Astrocyte of the cerebellum (primary cell): Measurements from ENCODE around the gene METTL1.

Source experiments
- DNase-seq: peaks from one replicate; pipeline ENCODE4 v3.0.0-alpha.2; 2011; ENCODE audit warnings: low read depth
- H3K4me3 ChIP-seq: 2 replicates; pipeline ENCODE4 v1.5.1; 2011; ENCODE audit warnings: mild to moderate bottlenecking, low read depth, low read length, moderate library complexity
- CTCF ChIP-seq: IDR thresholded peaks from 2 replicates; pipeline ENCODE4 v1.5.1; 2012; ENCODE audit warnings: low read length, low read depth, moderate library complexity, mild to moderate bottlenecking; ENCODE audit errors: missing control alignments
- in situ Hi-C: cut with HindIII; loops from 2 replicates; pipeline ENCODE4 v1.10.0; 2017; ENCODE audit warnings: low sequenced_read_pairs

The METTL1 gene

GRCh38 chr12:57765698-57766463 is 6.0 kb downstream of the METTL1 start:
- peak overlapping the region; percentile 9 for H3K4me3 ChIP-seq
- TF ChIP-seq CTCF, result no peak
- in situ Hi-C loops, result no loop called here
- DNase-seq, result no peak

DNA sequence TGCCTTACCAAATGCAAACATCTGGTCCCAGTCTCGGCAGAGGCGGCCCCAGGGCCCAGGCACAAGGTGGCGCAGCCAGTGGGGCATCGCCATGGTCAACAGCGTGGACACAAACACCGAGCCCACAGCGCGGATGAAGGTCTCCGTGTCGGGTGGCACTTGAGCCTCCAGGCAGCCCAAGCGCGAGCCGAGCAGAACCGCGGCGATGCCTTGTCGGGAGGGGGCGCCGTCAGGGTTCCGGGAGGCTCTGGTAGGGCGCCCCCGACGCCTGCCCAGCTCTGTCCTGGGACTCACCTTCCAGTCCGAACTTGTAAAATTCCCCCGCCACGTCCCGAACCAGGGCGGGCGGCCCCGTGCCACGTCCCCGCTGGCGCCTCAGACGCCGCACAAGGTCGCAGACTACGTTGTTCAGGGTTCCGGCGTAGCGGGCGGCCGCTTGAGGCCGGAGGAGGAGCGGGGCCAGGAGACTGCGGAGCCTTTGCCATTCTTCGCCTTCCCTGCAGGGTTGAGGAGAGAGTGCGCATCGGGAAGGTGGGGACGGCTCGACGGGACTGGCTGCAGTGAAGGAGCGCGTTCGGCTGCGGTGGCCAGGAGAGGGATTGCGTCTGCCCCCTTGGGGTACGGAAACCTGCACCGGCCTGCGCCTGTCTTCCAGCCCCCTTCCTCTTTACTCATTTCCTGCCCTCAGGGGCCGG is 6.8 kb downstream of the METTL1 start:
- peak overlapping the region; percentile 21 for H3K4me3 ChIP-seq
- DNase-seq, result no peak
- peak; percentile 22 for TF ChIP-seq CTCF
- in situ Hi-C loops, result no loop called here

DNA sequence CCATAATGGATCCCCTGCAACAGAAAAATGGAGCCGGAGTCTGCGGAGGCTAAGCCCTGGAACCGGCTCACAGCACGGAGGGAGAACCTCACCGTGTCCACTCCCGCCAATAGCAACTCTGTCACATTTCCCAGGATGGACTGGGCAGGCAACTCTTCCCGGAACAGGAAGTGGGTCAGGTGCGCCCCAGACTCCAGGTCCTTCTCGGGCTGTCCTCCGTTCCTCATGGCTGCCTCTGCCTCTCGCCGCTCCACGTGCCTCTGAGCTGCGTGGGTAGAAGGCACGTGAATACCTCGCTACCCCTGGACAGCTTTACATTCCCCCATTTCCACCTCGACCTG is 7.3 kb downstream of the METTL1 start:
- in situ Hi-C loops, result no loop called here
- peak overlapping the region; percentile 21 for H3K4me3 ChIP-seq
- TF ChIP-seq CTCF, result no peak
- no peak for DNase-seq

- no peak overlapping the region for H3K4me3 ChIP-seq
- TF ChIP-seq CTCF, result no peak
- in situ Hi-C loops, result no loop called here
- DNase-seq, result no peak
Observed at GRCh38 chr12:57763881-57764661, 7.8 kb downstream of the METTL1 start.

GRCh38 chr12:57762463-57762862 is 9.4 kb downstream of the METTL1 start:
- in situ Hi-C loops, result no loop called here

More at GRCh38 chr12:57762463-57762862, 9.4 kb downstream of the METTL1 start:
- no peak for TF ChIP-seq CTCF
- DNase-seq, result no peak
- no peak overlapping the region for H3K4me3 ChIP-seq
